GM21526 (cell line): Measurements from ENCODE around the gene JPH2.
A peak's percentile ranks its signal among the peaks of the same experiment; 100 is the strongest.
"Not testable (repeated sequence)": the region's sequence is repeated elsewhere in the genome, so short reads cannot be mapped to it uniquely, and the experiment has no call there.

Experiments
- ATAC-seq: cut with Tn5 transposase; IDR thresholded peaks from one replicate; pipeline ENCODE4 v1.9.1; 2021; ENCODE audit warnings: moderate library complexity; ENCODE audit not compliant: unreplicated experiment, low FRiP score

JPH2 gene

GRCh38 chr20:44212792-44213191 lies 25.8 kb upstream of the JPH2 start:
- no peak for ATAC-seq

DNA sequence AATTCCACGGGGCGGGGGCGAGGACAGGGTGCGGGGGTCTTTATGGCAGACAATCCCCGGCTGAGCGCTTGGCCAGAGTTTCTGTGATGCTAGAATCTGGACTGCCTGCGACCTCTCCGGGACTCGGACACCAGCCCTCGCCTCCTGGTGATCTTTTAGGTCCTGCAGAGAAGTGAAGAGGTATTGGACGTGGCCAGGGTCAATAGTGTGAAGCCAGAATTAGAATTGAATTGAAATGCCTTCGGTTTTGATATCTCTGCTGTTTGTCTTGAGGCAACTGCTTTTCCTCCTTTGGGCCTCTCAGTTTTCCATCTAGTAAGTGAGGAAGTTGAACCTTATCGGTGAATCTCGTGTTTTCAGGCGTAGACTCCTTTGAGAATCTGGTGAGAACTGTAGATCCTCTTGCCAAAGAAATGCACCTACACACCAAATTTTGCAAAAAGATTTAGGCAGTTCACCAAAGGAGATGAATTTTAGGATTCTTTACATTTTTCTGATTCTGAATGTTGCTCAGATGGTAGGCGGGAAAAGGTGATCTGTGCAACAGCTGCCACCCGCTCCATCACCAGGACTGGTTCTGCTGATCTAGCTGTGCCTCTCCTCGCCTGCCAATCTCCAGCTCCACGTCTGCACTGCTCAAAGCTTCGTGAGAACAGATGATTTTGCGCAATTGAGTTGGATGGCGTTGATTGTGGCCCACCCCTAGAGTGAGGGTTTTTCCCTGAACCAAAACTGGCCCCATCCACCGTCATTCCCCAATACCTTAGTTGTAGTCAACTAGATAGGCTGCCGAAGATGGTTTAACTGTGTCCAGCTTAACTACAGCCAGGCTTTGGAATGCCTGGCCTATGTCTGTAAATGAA lies 24.4 kb upstream of the JPH2 start:
- ATAC-seq = no peak

DNA sequence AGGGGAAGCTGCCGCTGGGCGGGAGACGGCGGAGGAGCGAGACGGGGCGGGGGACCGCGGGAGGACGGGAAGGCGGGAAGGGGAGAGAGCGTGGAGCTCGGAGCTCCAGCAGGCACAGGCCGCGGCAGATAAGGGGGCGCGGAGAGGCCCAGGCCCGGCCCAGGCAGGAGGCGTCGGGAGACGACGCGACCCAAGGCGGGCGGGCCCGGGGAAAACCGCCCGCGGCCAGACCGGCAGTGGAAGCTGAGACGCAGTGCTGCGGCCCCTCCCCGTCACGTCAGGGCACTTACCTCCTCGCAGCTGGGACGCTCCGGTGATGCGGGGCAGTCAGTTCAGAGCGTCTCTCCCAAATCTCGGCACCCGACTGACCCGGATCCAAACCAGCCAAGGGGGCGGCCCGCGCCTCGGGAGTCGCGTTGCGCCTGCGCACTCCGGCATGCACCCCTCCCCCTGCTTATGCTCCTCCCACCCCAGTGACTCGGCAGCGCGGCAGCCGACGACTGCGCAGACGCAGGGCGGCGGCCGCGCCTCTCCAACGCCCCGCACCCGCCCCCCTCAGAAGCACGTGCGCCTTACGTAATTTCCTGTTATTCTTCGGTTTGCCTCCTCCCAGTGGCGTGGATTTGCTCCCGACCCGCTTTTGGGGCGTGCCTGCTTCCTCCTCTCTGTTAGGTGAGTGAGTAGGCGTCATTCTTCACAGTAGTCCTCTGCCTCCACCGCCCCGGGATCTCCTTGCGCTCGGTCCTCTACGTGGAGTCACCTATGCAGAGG lies 23.6 kb upstream of the JPH2 start, which contains the start of gene OSER1:
TSS of gene OSER1 (minus strand) at position 366 of the 771 bp plus-strand sequence. CDS start 3,814 bp downstream, outside the sequence.
- ATAC-seq = peak; percentile 81

- ATAC-seq = no peak
These were observed 22.9 kb upstream of the JPH2 start for GRCh38 chr20:44209686-44210405.

- ATAC-seq = no peak
These were observed 21.8 kb upstream of the JPH2 start for GRCh38 chr20:44208770-44209169.

DNA sequence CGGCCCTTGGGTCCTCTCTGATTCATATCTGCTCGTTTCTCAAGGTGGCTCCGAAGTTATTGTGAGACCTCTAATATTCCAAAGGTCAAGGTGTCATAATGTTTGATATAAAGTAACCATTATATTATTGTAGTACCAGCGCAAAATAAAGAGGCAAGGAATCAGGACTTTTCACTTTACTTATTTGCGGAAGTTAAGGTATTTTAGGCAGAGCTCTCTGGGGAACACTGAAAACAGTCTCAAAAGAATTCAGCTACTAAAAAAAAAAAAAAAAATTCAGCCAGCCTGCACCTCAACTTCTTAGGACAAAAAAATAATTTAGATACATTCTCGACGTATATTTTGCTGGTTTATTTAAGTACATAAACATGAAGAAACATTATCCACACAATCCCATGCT lies 21.2 kb upstream of the JPH2 start:
- ATAC-seq = no peak

DNA sequence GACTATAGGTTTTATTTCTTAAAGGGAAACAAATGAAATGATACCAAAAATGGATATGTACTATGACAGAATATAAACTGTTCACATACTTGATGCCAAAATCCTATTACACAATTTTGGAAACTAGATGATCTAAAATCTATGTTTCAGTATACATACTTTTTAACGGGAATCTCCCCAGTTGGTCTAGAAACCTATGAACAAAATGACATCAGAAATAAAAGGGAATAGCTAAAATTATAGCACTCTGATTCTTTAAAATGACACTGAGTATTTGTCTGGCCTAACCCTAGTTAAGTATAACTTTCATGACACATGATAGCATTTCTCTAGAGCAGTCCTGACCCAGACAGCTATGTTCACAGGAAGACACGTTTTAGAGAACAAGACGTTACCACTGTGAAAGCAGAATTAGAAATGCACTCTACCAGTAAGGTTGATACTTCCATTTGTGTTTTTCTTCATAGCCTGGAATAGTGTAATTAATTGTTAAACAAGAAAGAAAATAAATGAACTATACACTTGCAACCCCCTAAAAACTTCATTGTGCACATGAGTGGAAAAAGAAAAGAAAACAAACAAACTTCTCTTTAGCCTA lies 20.2 kb upstream of the JPH2 start:
- no peak for ATAC-seq

GRCh38 chr20:44206132-44206531 lies 19.1 kb upstream of the JPH2 start:
- no peak for ATAC-seq

- no peak for ATAC-seq
These were observed 17.8 kb upstream of the JPH2 start for GRCh38 chr20:44204832-44205215.

DNA sequence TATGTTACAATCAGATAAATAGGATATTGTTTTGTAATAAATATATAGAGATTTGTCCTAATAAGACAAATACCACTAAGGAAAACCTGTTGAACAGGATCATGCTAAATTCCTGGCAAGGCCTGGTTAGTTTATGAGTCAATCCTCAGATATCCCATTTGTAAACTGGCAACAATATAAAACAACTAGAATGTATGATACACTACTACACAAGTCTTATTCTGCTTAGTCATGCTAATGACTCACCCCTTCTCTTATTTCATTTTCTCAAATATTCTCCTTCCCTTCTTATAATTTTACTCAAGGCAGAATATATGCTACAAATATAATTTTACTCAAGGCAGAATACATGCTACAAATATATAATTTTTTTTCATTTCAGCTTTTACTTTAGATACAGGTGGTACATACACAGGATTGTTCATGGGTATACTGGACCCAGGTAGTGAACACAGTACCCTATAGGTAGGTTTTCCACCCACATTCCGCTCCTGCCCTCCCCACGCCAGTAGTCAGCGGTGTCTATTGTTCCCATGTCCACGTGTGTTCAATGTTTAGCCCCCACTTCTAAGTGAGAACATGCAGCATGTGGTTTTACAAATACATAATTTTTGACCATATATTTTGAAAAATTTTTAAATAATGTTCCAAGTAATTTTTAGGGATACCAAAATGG lies 17.3 kb upstream of the JPH2 start:
- ATAC-seq = no peak

- ATAC-seq = no peak
These were observed 16.2 kb upstream of the JPH2 start for GRCh38 chr20:44203161-44203560.

DNA sequence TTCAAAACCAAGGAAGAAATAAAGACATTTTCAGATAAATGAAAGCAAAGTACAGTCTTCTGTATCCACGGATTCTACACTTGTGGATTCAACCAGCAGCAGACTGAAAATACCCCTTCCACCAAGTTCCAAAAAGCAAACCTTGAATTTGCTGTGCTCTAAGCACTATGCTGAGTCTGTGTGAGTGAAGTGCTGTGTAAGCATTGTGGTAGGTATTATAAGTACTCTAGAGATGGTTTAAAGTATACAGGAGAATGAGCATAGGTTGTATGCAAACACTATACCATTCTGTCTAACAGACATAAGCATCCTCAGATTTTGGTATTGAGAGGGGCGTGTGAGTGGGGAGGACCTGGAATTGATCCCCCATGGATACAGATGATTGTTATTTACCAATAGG lies 14.0 kb upstream of the JPH2 start:
- ATAC-seq = no peak

DNA sequence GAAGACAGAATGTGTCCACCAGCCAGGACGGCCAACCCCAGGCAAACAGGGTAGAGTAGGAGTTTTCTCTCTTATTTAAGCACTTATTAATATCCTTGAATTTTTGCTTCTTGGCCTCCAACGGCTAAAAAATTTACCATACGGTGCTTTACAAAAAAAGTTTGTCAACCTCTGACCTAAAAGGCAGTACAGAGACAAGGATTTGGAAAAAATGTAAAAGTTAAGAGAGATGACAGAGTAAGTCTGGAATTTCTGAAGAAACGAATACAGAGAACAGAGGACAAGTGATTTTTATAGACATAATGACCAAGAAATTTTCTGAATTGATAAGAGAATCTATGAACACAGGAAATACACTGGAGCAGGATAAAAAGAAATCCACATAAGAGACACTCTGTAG lies 13.4 kb upstream of the JPH2 start:
- no peak for ATAC-seq

GRCh38 chr20:44199877-44200276 lies 12.9 kb upstream of the JPH2 start:
- ATAC-seq = no peak

- ATAC-seq = no peak
These were observed 11.9 kb upstream of the JPH2 start for GRCh38 chr20:44198872-44199271.

GRCh38 chr20:44196271-44196670 lies 9.3 kb upstream of the JPH2 start:
- ATAC-seq = no peak

DNA sequence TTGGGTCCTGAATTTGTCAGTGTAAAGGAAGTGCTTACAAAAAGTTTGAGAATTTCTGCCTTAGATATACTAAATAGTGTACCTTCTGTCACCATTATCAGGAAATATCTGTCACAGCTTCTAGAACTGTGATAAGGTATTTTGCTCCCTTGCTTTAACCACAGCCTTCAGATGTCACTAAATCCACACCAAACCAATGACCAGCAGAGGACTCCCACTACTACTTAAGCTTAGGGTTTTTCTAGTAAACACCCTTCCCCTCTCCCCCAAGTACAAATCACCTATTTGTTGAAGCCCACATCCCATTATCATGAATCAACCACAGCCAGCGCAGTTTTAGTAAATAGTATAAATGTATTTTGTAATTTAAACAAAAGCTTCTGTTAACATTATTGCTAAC lies 8.6 kb upstream of the JPH2 start:
- no peak for ATAC-seq

DNA sequence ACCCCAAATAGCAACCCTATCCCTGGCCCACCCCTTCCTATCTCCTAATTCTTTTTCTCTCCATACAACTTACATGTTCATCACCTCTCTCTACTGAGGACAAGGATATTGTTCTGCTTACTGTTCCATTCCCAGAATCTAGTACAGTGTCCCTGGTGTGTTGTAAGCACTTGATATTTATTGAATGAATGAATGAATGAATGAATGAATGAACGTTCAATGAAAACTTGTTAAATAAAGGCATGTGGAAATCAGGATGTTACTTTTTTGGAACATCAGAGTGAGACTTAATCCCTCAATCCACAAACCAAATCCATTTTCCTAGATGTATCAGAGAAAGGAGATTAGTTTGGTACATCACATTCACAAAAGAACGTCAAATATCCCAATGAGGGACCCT lies 6.8 kb upstream of the JPH2 start:
- ATAC-seq = no peak

DNA sequence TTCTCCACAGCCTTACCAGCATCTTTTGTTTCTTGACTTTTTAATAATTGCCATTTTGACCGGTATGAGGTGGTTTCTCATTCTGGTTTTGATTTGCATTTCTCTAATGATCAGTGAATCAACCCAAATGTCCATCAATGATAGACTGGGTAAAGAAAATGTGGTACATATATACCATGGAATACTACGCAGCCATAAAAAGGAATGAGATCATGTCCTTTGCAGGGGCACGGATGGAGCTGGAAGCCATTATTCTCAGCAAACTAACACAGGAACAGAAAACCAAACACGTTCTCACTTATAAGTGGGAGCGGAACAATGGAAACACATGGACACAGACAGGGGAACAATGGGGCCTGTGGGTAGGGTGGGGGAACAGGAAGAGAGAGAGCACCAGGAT lies 4.7 kb upstream of the JPH2 start:
- ATAC-seq = not testable (repeated sequence)

- ATAC-seq = not testable (repeated sequence)
These were observed 3.3 kb upstream of the JPH2 start for GRCh38 chr20:44190197-44190852.
